HuH-7.5 (cell line): ENCODE measurements around the gene RPL10.

ENCODE experiments used
- DNase-seq: peaks from one replicate; pipeline ENCODE4 v3.0.0; 2011; ENCODE audit warnings: low spot score

RPL10 gene

GRCh38 chrX:154397888-154398667, at the start of gene RPL10:
RPL10 (plus strand) TSS chrX:154398377; CDS start chrX:154398520, 143 bp downstream.
- peak; percentile 93 for DNase-seq

- no peak for DNase-seq
Observed at GRCh38 chrX:154348646-154349358, 49.4 kb upstream of the RPL10 start.

- DNase-seq: no peak
Observed at GRCh38 chrX:154349359-154349935, 48.7 kb upstream of the RPL10 start.

- no peak for DNase-seq
Observed at GRCh38 chrX:154349979-154350378, 48.2 kb upstream of the RPL10 start.

GRCh38 chrX:154350429-154351182, 47.6 kb upstream of the RPL10 start:
- no peak for DNase-seq

- no peak for DNase-seq
Observed at GRCh38 chrX:154351183-154352011, 46.8 kb upstream of the RPL10 start.

GRCh38 chrX:154352012-154352401, 46.2 kb upstream of the RPL10 start:
- DNase-seq: no peak

GRCh38 chrX:154352466-154352865, 45.7 kb upstream of the RPL10 start:
- no peak for DNase-seq

GRCh38 chrX:154353172-154353843, 44.9 kb upstream of the RPL10 start:
- DNase-seq: no peak

GRCh38 chrX:154354013-154354412, 44.2 kb upstream of the RPL10 start:
- DNase-seq: no peak

- DNase-seq: no peak
Observed at GRCh38 chrX:154354516-154354915, 43.7 kb upstream of the RPL10 start.

GRCh38 chrX:154355094-154355775, 42.9 kb upstream of the RPL10 start:
- DNase-seq: no peak

GRCh38 chrX:154355776-154356140, 42.4 kb upstream of the RPL10 start:
- DNase-seq: no peak

GRCh38 chrX:154356596-154356995, 41.6 kb upstream of the RPL10 start:
- no peak for DNase-seq

- DNase-seq: no peak
Observed at GRCh38 chrX:154357205-154357604, 41.0 kb upstream of the RPL10 start.

GRCh38 chrX:154358011-154358410, 40.2 kb upstream of the RPL10 start:
- no peak for DNase-seq

GRCh38 chrX:154358829-154359228, 39.3 kb upstream of the RPL10 start:
- DNase-seq: no peak

- DNase-seq: no peak
Observed at GRCh38 chrX:154359362-154360154, 38.6 kb upstream of the RPL10 start.

- no peak for DNase-seq
Observed at GRCh38 chrX:154360155-154360713, 37.9 kb upstream of the RPL10 start.
